Mesothelial cell of epicardium (in vitro differentiated cells): ENCODE data around the gene TMSB4X. TPM values are rescaled to one million over a fixed set of nuclear protein-coding genes. Genes with fewer than 3 reads are reported as not detected.

ENCODE experiments used
- DNase-seq, 2 experiments: peaks; one replicate each; pipeline ENCODE4 v3.0.0; 2021; ENCODE audit warnings: low spot score in 2 of 2; ENCODE audit not compliant: unreplicated experiment in 2 of 2
- H3K27ac Mint-ChIP-seq: 2 replicates; pipeline ENCODE4 v1.8.0; 2021; ENCODE audit warnings: mixed read lengths
- H3K27me3 Mint-ChIP-seq: 2 replicates; pipeline ENCODE4 v1.8.0; 2021; ENCODE audit warnings: low read depth, mixed read lengths
- H3K36me3 Mint-ChIP-seq: 2 replicates; pipeline ENCODE4 v1.8.0; 2021; ENCODE audit warnings: mixed read lengths
- H3K4me1 Mint-ChIP-seq: 2 replicates; pipeline ENCODE4 v1.8.0; 2021; ENCODE audit warnings: mixed read lengths
- H3K4me3 Mint-ChIP-seq: 2 replicates; pipeline ENCODE4 v1.8.0; 2021; ENCODE audit warnings: mild to moderate bottlenecking, moderate library complexity, mixed read lengths
- H3K9me3 Mint-ChIP-seq: 2 replicates; pipeline ENCODE4 v1.8.0; 2021; ENCODE audit warnings: mixed read lengths
- CTCF ChIP-seq: fragments of 200-600 bp; sonication (generic); IDR thresholded peaks from one replicate; pipeline ENCODE4 v1.5.0; 2021; ENCODE audit warnings: antibody characterized with exemption; ENCODE audit not compliant: unreplicated experiment
- total RNA-seq: library from RNA; stranded (reverse); gene quantifications from 3 replicates; pipeline ENCODE4 v1.2.1, GENCODE V29; 2021

Gene TMSB4X
- total RNA-seq, 1 donor from 2014 or later: 2,121 TPM

GRCh38 chrX:12972243-12972642 lies 2.7 kb upstream of the TMSB4X start:
- no peak for TF ChIP-seq CTCF

GRCh38 chrX:12972878-12973560 lies 1.9 kb upstream of the TMSB4X start:
- peaks cover 12% of the 10 kb centered on the region for H3K36me3 Mint-ChIP-seq
- no peak for DNase-seq
- H3K4me3 Mint-ChIP-seq: no peak overlapping the region
- no peaks in the 10 kb centered on the region for H3K27me3 Mint-ChIP-seq
- H3K27ac Mint-ChIP-seq: peak overlapping the region; percentile 98
- peaks cover 12% of the 10 kb centered on the region for H3K9me3 Mint-ChIP-seq
- H3K4me1 Mint-ChIP-seq: peaks cover 23% of the 10 kb centered on the region
- no peak for TF ChIP-seq CTCF

More at GRCh38 chrX:12972243-12972642, 2.7 kb upstream of the TMSB4X start:
- Mint-ChIP-seq H3K36me3 (peaks cover 11% of the 10 kb centered on the region), H3K27ac (no peak overlapping the region), H3K27me3 (no peaks in the 10 kb centered on the region), H3K4me3 (no peak overlapping the region), H3K9me3 (peaks cover 11% of the 10 kb centered on the region), H3K4me1 (peaks cover 19% of the 10 kb centered on the region)
- DNase-seq: no peak

- Mint-ChIP-seq H3K4me1 (peaks cover 29% of the 10 kb centered on the region), H3K9me3 (peaks cover 9% of the 10 kb centered on the region), H3K27me3 (no peaks in the 10 kb centered on the region), H3K27ac (peak overlapping the region; percentile 98), H3K36me3 (peaks cover 12% of the 10 kb centered on the region), H3K4me3 (peak overlapping the region; percentile 93)
- no peak for DNase-seq
- TF ChIP-seq CTCF: no peak
Measured at GRCh38 chrX:12973561-12974304, 1.2 kb upstream of the TMSB4X start.

GRCh38 chrX:12974305-12974795 lies 560 bp upstream of the TMSB4X start:
- peak overlapping the region; percentile 93 for H3K4me3 Mint-ChIP-seq
- H3K9me3 Mint-ChIP-seq: peaks cover 9% of the 10 kb centered on the region
- no peak for DNase-seq

GRCh38 chrX:12975670-12975965 lies 708 bp downstream of the TMSB4X start:
- peaks cover 40% of the 10 kb centered on the region for H3K4me1 Mint-ChIP-seq
- peak overlapping the region; percentile 98 for H3K27ac Mint-ChIP-seq
- peak overlapping the region; percentile 93 for H3K4me3 Mint-ChIP-seq
- no peak for DNase-seq
- no peaks in the 10 kb centered on the region for H3K27me3 Mint-ChIP-seq
- H3K36me3 Mint-ChIP-seq: peaks cover 12% of the 10 kb centered on the region
- peaks cover 9% of the 10 kb centered on the region for H3K9me3 Mint-ChIP-seq
- TF ChIP-seq CTCF: no peak

More at GRCh38 chrX:12974305-12974795, 560 bp upstream of the TMSB4X start:
- Mint-ChIP-seq H3K36me3 (peaks cover 12% of the 10 kb centered on the region), H3K27ac (peak overlapping the region; percentile 98), H3K27me3 (no peaks in the 10 kb centered on the region), H3K4me1 (peaks cover 35% of the 10 kb centered on the region)
- no peak for TF ChIP-seq CTCF
